Astrocyte (in vitro differentiated cells and primary cell): ENCODE data around the gene AGRN. TPM values are rescaled to one million over a fixed set of nuclear protein-coding genes. Genes with fewer than 3 reads are reported as not detected.

Experiments
- DNase-seq: peaks from one replicate; pipeline ENCODE4 v3.0.0-alpha.2; 2010; ENCODE audit warnings: low read depth
- FAIRE-seq: peaks from 2 replicates; lab custom pipeline; 2011; peaks lifted over from hg19 to GRCh38; lab: Jason Lieb, UNC
- H2AFZ ChIP-seq: 2 replicates; pipeline ENCODE4 v1.6.0; 2012; ENCODE audit warnings: low read depth, low read length, inconsistent platforms
- H3K27ac ChIP-seq: 2 replicates; pipeline ENCODE4 v1.5.1; 2011; ENCODE audit warnings: low read depth, low read length, inconsistent platforms
- H3K27me3 ChIP-seq: 2 replicates; pipeline ENCODE4 v1.6.0; 2011; ENCODE audit warnings: low read length, inconsistent platforms; ENCODE audit not compliant: insufficient read depth
- H3K36me3 ChIP-seq: 2 replicates; pipeline ENCODE4 v1.5.1; 2011; ENCODE audit warnings: low read length, inconsistent platforms; ENCODE audit not compliant: insufficient read depth
- H3K4me1 ChIP-seq: 2 replicates; pipeline ENCODE4 v1.5.1; 2011; ENCODE audit warnings: low read length, inconsistent platforms; ENCODE audit not compliant: insufficient read depth
- H3K4me2 ChIP-seq: 2 replicates; pipeline ENCODE4 v1.6.0; 2012; ENCODE audit warnings: low read length, inconsistent platforms
- H3K4me3 ChIP-seq: 2 replicates; pipeline ENCODE4 v1.5.1; 2011; ENCODE audit warnings: low read depth, mild to moderate bottlenecking, low read length, inconsistent platforms; ENCODE audit not compliant: insufficient read depth
- H3K79me2 ChIP-seq: 2 replicates; pipeline ENCODE4 v1.6.0; 2012; ENCODE audit warnings: mild to moderate bottlenecking, low read length, inconsistent platforms; ENCODE audit not compliant: insufficient read depth
- H3K9ac ChIP-seq: 2 replicates; pipeline ENCODE4 v1.6.0; 2012; ENCODE audit warnings: mild to moderate bottlenecking, low read length, inconsistent platforms
- H3K9me3 ChIP-seq: 2 replicates; pipeline ENCODE4 v1.5.1; 2012; ENCODE audit warnings: low read depth, mild to moderate bottlenecking, low read length, inconsistent platforms; ENCODE audit not compliant: insufficient read depth
- H4K20me1 ChIP-seq: 2 replicates; pipeline ENCODE4 v1.6.0; 2012; ENCODE audit warnings: low read length, inconsistent platforms; ENCODE audit not compliant: insufficient read depth
- H3K27ac Mint-ChIP-seq: one replicate; pipeline ENCODE4 v1.8.0; 2021; ENCODE audit warnings: mild to moderate bottlenecking, mixed read lengths; ENCODE audit not compliant: unreplicated experiment
- H3K27me3 Mint-ChIP-seq: one replicate; pipeline ENCODE4 v1.8.0; 2021; ENCODE audit warnings: low read depth, mixed read lengths; ENCODE audit not compliant: unreplicated experiment
- H3K36me3 Mint-ChIP-seq: one replicate; pipeline ENCODE4 v1.8.0; 2021; ENCODE audit warnings: low read depth, mixed read lengths; ENCODE audit not compliant: unreplicated experiment
- H3K4me1 Mint-ChIP-seq: one replicate; pipeline ENCODE4 v1.8.0; 2021; ENCODE audit warnings: low read depth, mixed read lengths; ENCODE audit not compliant: unreplicated experiment
- H3K4me3 Mint-ChIP-seq: one replicate; pipeline ENCODE4 v1.8.0; 2021; ENCODE audit warnings: mild to moderate bottlenecking, moderate library complexity, mixed read lengths; ENCODE audit not compliant: unreplicated experiment
- H3K9me3 Mint-ChIP-seq: one replicate; pipeline ENCODE4 v1.8.0; 2021; ENCODE audit warnings: mild to moderate bottlenecking, mixed read lengths; ENCODE audit not compliant: unreplicated experiment
- CTCF ChIP-seq: IDR thresholded peaks from 2 replicates; pipeline ENCODE4 v1.5.1; 2011; ENCODE audit warnings: low read depth, mild to moderate bottlenecking, inconsistent platforms, low read length, moderate library complexity; ENCODE audit not compliant: insufficient read depth
- EZH2 ChIP-seq: IDR thresholded peaks from 2 replicates; pipeline ENCODE4 v1.6.1; 2012; ENCODE audit warnings: mild to moderate bottlenecking, low read length, inconsistent platforms; ENCODE audit not compliant: insufficient read depth
- total RNA-seq: library from RNA; stranded (reverse); gene quantifications from 2 replicates; pipeline ENCODE4 v1.2.1, GENCODE V29; 2021

AGRN gene
- total RNA-seq, 1 donor from 2014 or later, result 589 TPM

- H3K4me1 ChIP-seq, result peaks cover 26% of the 10 kb centered on the region
- no peak overlapping the region for H3K27ac ChIP-seq
- Mint-ChIP-seq H3K27me3 (peaks cover 4% of the 10 kb centered on the region), H3K4me1 (peaks cover 4% of the 10 kb centered on the region), H3K36me3 (peaks cover 2% of the 10 kb centered on the region), H3K27ac (peak overlapping the region; percentile 34), H3K9me3 (no peaks in the 10 kb centered on the region), H3K4me3 (peak overlapping the region; percentile 84)
- H4K20me1 ChIP-seq, result peaks cover 20% of the 10 kb centered on the region
- no peaks in the 10 kb centered on the region for H3K79me2 ChIP-seq
- H3K4me2 ChIP-seq, result peak overlapping the region; percentile 91
- no peak overlapping the region for H3K9ac ChIP-seq
- FAIRE-seq, result no peak
- TF ChIP-seq CTCF (no peak), EZH2 (no peak)
- H3K36me3 ChIP-seq, result no peaks in the 10 kb centered on the region
- no peaks in the 10 kb centered on the region for H3K27me3 ChIP-seq
- peak overlapping the region; percentile 61 for H3K4me3 ChIP-seq
- no peaks in the 10 kb centered on the region for H3K9me3 ChIP-seq
- no peak for DNase-seq
- H2AFZ ChIP-seq, result no peak overlapping the region
Observed at GRCh38 chr1:1060281-1061000, 40.5 kb downstream of the AGRN start.

GRCh38 chr1:1061682-1062345 lies 41.9 kb downstream of the AGRN start:
- H3K9me3 Mint-ChIP-seq, result no peaks in the 10 kb centered on the region

More at GRCh38 chr1:1061682-1062345, 41.9 kb downstream of the AGRN start:
- H3K79me2 ChIP-seq, result no peaks in the 10 kb centered on the region
- H3K27ac Mint-ChIP-seq, result no peak overlapping the region
- no peak overlapping the region for H3K4me3 Mint-ChIP-seq
- H3K27ac ChIP-seq, result no peak overlapping the region
- H3K9ac ChIP-seq, result no peak overlapping the region
- peaks cover 9% of the 10 kb centered on the region for H4K20me1 ChIP-seq
- no peaks in the 10 kb centered on the region for H3K36me3 ChIP-seq
- no peak overlapping the region for H3K4me3 ChIP-seq
- H3K36me3 Mint-ChIP-seq, result peaks cover 2% of the 10 kb centered on the region
- no peak overlapping the region for H2AFZ ChIP-seq
- peaks cover 26% of the 10 kb centered on the region for H3K4me1 ChIP-seq
- H3K9me3 ChIP-seq, result no peaks in the 10 kb centered on the region
- H3K4me1 Mint-ChIP-seq, result peaks cover 4% of the 10 kb centered on the region
- no peaks in the 10 kb centered on the region for H3K27me3 ChIP-seq
- peak overlapping the region; percentile 44 for H3K4me2 ChIP-seq
- no peak for FAIRE-seq
- H3K27me3 Mint-ChIP-seq, result peaks cover 4% of the 10 kb centered on the region
- TF ChIP-seq EZH2 (peak; percentile 47), CTCF (no peak)
- DNase-seq, result no peak
